HEK293T (cell line): ENCODE data around the gene MPPED1.

ENCODE experiments used
- CTCF ChIA-PET: fragments of 350-600 bp; formaldehyde crosslinking; extraction: SDS; loops from one replicate; lab custom pipeline; 2021; ENCODE audit warnings: antibody characterized with exemption, inconsistent platforms; lab: Yijun Ruan, JAX
- POLR2A ChIA-PET: fragments of 350-600 bp; formaldehyde crosslinking; extraction: SDS; loops from one replicate; lab custom pipeline; 2020; ENCODE audit warnings: antibody characterized with exemption, inconsistent platforms; lab: Yijun Ruan, JAX
- DNase-seq: peaks from one replicate; pipeline ENCODE4 v3.0.0; 2012; ENCODE audit warnings: mixed read lengths; ENCODE audit errors: extremely low spot score
- ARNT ChIP-seq: fragments of 450-650 bp; IDR thresholded peaks from 2 replicates; pipeline ENCODE4 v1.6.1; 2017; ENCODE audit warnings: mild to moderate bottlenecking
- BHLHE40 ChIP-seq: fragments of 450-650 bp; IDR thresholded peaks from 2 replicates; pipeline ENCODE4 v1.6.1; 2016; ENCODE audit warnings: mild to moderate bottlenecking, moderate library complexity, borderline replicate concordance
- CTBP1 ChIP-seq: fragments of 450-650 bp; IDR thresholded peaks from 2 replicates; pipeline ENCODE4 v1.6.1; 2016; ENCODE audit warnings: borderline replicate concordance
- ELF4 ChIP-seq: fragments of 450-650 bp; IDR thresholded peaks from 2 replicates; pipeline ENCODE4 v1.6.1; 2017; ENCODE audit warnings: antibody characterized with exemption
- FOXA1 ChIP-seq: fragments of 450-650 bp; IDR thresholded peaks from 2 replicates; pipeline ENCODE4 v1.6.1; 2016; ENCODE audit warnings: mild to moderate bottlenecking
- FOXK2 ChIP-seq: fragments of 450-650 bp; IDR thresholded peaks from 2 replicates; pipeline ENCODE4 v1.6.1; 2016; ENCODE audit warnings: mild to moderate bottlenecking
- FOXM1 ChIP-seq: fragments of 450-650 bp; IDR thresholded peaks from 2 replicates; pipeline ENCODE4 v1.6.1; 2017; ENCODE audit warnings: mild to moderate bottlenecking, borderline replicate concordance
- HDGF ChIP-seq: fragments of 450-650 bp; IDR thresholded peaks from 2 replicates; pipeline ENCODE4 v1.6.1; 2017; ENCODE audit warnings: antibody characterized with exemption, borderline replicate concordance
- L3MBTL2 ChIP-seq: fragments of 450-650 bp; conservative IDR thresholded peaks from 2 replicates; pipeline ENCODE4 v1.6.1; 2016; ENCODE audit warnings: mild to moderate bottlenecking
- LEF1 ChIP-seq: fragments of 450-650 bp; IDR thresholded peaks from 2 replicates; pipeline ENCODE4 v1.6.1; 2017; ENCODE audit warnings: mild to moderate bottlenecking, borderline replicate concordance
- NFRKB ChIP-seq: fragments of 450-650 bp; IDR thresholded peaks from 2 replicates; pipeline ENCODE4 v1.6.1; 2016; ENCODE audit warnings: mild to moderate bottlenecking, moderate library complexity
- PKNOX1 ChIP-seq: fragments of 450-650 bp; IDR thresholded peaks from 2 replicates; pipeline ENCODE4 v1.6.1; 2016
- SP1 ChIP-seq: fragments of 450-650 bp; IDR thresholded peaks from 2 replicates; pipeline ENCODE4 v1.6.1; 2017
- SUZ12 ChIP-seq: fragments of 450-650 bp; IDR thresholded peaks from 2 replicates; pipeline ENCODE4 v1.6.1; 2016; ENCODE audit warnings: mild to moderate bottlenecking
- TARDBP ChIP-seq: fragments of 450-650 bp; IDR thresholded peaks from 2 replicates; pipeline ENCODE4 v1.6.1; 2016
- ZNF384 ChIP-seq: fragments of 450-650 bp; IDR thresholded peaks from 2 replicates; pipeline ENCODE4 v1.6.1; 2016

The MPPED1 gene

DNA sequence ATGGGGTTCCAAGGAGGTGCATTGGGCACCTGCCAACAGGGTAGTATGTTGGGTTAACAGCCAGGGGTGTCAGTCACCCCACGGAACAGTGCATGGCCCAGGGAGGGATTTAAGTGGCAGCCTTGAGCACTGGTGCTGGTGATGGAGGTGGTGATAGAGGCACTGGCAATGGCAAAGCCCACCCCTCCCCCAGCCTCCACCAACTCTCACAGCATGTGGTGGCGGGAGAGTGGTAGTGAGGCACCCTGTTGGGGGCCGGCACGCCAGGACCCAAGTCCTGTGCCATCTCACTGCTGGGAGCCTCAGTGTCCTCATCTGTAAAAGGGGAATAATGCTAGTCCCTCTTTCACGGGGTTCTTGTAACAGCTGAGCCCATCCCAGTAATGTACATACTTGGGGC is 81.5 kb downstream of the MPPED1 start:
- ChIA-PET CTCF (no interaction called here), POLR2A (no interaction called here)
- DNase-seq: no peak
- TF ChIP-seq ELF4 (no peak), SUZ12 (no peak), ZNF384 (no peak), FOXM1 (no peak)

DNA sequence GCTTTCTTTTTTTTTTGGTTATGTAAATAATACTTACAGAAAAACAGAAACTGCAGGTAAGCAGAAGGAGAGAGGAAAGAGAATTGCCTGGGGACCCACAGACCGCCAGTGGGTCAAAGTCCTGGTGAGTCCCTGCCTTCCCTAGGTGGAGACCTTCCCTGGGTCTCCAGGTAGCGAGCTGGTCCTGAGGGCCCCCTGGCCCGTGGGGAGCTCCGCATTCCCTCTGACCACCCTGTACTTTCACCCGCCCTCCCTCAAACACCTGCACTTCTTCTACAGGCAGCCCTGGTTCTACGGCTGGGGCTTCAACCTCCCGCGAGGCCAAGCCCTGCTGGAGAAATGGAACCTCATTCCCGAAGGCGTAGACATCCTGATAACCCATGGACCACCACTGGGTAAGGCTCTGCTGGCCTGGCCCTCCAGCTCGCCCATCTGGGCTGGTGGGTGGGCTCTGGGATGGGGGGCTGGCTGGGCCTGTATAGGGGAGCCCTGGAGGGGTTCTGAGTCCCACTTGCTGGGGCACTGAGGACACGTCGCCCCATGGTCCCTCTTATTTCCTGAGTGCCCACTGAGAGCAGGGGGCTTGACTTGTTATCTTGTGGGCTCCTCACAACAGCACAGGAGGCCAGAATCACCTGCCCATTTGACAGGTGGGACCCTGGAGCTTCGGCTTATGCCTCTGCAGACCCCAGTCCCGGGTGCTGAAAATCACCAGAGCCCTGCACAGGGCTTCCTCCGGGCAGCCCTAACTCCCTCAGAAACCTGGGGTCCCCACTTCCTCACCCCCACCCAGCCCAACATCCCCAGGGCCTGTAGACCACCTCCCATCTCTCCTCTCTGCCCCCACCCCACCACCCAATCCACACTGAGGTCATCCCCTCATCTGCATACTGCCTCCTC is 86.4 kb downstream of the MPPED1 start:
- ChIA-PET POLR2A (no interaction called here), CTCF (no interaction called here)
- DNase-seq: no peak
- no peak for TF ChIP-seq FOXM1

GRCh38 chr22:43498856-43499253 is 87.0 kb downstream of the MPPED1 start:
- CTCF ChIA-PET: no interaction called here
- no peak for TF ChIP-seq L3MBTL2
- TF ChIP-seq ELF4: no peak
- TF ChIP-seq ARNT: no peak
- TF ChIP-seq TARDBP: no peak
- TF ChIP-seq FOXM1: no peak
- TF ChIP-seq FOXA1: no peak
- no peak for TF ChIP-seq HDGF
- TF ChIP-seq PKNOX1: no peak
- POLR2A ChIA-PET: no interaction called here
- no peak for DNase-seq

DNA sequence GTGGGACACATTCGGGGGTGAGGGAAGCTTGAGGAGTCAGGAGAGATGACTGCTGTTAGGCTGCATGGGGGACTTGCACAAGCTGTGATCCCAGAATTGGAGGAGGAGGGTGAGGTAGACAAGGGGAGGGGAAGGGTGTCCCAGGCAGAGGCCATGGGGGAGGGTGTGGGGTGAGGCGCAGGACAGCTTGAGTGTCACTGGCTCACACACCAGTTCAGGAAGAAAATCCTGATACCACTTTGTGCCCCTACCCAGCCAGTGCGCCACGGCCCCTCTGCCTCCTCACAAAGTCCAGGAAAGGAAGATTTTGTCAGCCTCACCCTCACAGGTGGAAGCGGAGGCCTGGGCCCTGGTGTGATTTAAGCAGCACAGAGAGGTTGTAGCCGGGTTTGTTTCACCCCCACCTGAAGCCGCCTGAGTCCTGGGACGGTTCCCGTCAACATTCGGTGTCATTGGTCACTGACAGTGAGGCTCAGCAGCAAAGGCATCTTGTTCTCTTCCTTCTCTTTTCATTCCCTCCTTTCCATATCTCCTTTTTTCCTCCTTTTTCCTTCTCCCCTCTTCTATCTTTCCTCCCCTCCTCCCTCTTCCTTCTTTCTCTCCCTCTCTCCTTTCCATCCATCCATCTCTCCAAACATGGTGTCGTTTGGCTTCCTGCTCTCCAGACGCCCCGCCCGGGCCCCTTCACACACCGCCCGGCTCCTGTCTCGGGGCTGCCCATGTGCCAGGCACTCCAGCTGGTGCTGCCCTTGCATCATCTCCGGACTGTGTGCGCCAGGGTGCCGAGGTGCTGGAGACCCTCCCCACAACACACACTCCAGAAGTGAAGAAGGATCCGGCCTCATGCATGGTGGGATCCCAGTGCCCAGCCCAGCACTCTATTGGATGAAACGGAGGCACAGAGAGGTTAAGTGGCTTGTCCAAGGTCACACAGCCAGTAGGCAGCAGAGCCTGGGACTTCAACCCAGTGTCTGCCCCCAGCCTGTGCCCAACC is 89.3 kb downstream of the MPPED1 start:
- POLR2A ChIA-PET: no interaction called here
- TF ChIP-seq SUZ12 (no peak), TARDBP (no peak), HDGF (no peak), ARNT (no peak), BHLHE40 (no peak), L3MBTL2 (no peak), FOXK2 (no peak), FOXA1 (no peak), ELF4 (no peak), PKNOX1 (no peak), LEF1 (no peak), FOXM1 (no peak), SP1 (no peak), CTBP1 (no peak), ZNF384 (no peak), NFRKB (no peak)
- no peak for DNase-seq
- CTCF ChIA-PET: no interaction called here

DNA sequence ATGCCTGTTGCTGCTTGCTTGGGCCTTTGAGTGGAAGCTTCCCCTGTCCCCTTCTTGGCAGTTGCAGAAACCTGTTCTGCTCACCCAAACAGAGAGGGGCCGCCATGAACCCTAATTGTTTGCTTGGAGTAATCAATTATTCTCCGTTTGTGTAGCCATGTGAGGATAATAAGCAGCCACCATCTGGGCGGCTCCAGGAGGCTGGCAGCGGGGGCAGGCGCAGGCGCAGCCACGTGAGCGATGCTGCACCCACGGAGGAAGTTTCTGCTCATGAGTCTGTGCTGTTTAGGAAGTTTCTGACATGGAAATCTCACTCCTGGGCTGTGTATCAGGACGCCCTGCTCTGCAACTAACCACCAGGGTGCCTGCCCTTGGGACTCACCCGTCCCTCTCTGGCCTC is 90.1 kb downstream of the MPPED1 start:
- ChIA-PET POLR2A (no interaction called here), CTCF (no interaction called here)
- no peak for TF ChIP-seq ZNF384
- TF ChIP-seq TARDBP: no peak
- TF ChIP-seq BHLHE40: no peak
- no peak for TF ChIP-seq PKNOX1
- no peak for TF ChIP-seq ARNT
- no peak for TF ChIP-seq FOXA1
- no peak for TF ChIP-seq NFRKB
- no peak for TF ChIP-seq SUZ12
- no peak for TF ChIP-seq SP1
- no peak for TF ChIP-seq CTBP1
- TF ChIP-seq FOXK2: no peak
- no peak for TF ChIP-seq L3MBTL2
- no peak for TF ChIP-seq ELF4
- TF ChIP-seq HDGF: no peak
- no peak for TF ChIP-seq LEF1
- TF ChIP-seq FOXM1: no peak
- no peak for DNase-seq

GRCh38 chr22:43502306-43502874 is 90.6 kb downstream of the MPPED1 start:
- CTCF ChIA-PET: no interaction called here
- DNase-seq: no peak
- POLR2A ChIA-PET: no interaction called here
- TF ChIP-seq L3MBTL2: no peak
- no peak for TF ChIP-seq BHLHE40
- no peak for TF ChIP-seq NFRKB
- TF ChIP-seq ZNF384: no peak
- TF ChIP-seq SUZ12: no peak
- no peak for TF ChIP-seq ELF4
- no peak for TF ChIP-seq CTBP1
- TF ChIP-seq FOXK2: no peak
- TF ChIP-seq FOXM1: no peak
- TF ChIP-seq HDGF: no peak
- TF ChIP-seq PKNOX1: no peak
